Adrenal gland (tissue), 5 donors: ENCODE measurements around the gene LTN1.

Experiments used
- POLR2A ChIP-seq, 2 donors: fragments of 450-650 bp; IDR thresholded peaks; one replicate each; pipeline ENCODE4 v1.6.1; 2017; ENCODE audit warnings: antibody characterized with exemption in 2 of 2, mild to moderate bottlenecking in 2 of 2, moderate library complexity in 1 of 2
- TF ChIP-seq, protein P1 (sequence below), 6 experiments: fragments of 450-650 bp in 4 of 6; fragments of 200-600 bp in 2 of 6; sonication (generic) in 1 of 6; IDR thresholded peaks; 1 replicate in 5 of 6; 2 replicates in 1 of 6; pipeline versions ENCODE4 v1.5.1 to v1.8.0; 2016 to 2021; ENCODE audit warnings: antibody characterized with exemption in 6 of 6, mild to moderate bottlenecking in 2 of 6, moderate library complexity in 1 of 6
- donor health status: DM: no; HTN: no; CAD: no.

DNA sequence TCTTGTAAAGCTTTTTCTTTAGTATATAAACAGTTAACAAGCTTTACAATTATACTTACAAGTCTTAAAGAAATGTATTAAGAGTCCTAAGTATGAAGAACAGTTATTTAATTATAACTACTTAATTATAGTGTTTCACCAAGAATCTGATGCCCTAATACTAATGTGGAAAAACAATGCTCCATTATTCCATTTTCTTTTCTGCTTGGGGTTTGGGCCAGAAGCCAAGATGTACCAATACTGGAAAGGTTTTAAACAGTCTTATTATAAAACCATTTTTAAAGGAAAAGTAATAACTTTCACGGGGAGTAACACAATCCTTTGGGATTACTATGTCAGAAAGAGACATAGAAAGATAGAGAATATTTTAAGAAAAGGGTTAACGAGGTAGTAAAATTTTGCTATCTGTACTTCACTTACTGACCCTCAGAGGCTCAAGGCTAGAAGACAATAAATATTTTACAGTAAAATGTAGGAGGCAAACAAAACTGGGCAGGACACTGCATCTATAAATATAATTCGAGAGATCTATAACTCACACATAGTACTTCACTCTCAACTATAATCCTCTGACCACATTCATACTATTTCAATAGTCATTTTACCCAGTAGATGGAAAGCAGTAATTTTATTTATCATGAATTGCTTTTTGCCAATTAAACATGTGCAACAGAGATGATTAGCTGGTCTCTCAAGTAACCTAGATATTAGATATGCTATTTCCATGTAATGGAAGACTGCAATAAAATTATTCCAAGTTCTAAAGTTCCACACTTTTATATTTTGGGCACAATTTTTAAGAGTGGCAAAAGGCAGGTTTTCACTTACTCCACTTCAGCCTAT is 63.9 kb downstream of the LTN1 start:
- TF ChIP-seq, protein P1, sequence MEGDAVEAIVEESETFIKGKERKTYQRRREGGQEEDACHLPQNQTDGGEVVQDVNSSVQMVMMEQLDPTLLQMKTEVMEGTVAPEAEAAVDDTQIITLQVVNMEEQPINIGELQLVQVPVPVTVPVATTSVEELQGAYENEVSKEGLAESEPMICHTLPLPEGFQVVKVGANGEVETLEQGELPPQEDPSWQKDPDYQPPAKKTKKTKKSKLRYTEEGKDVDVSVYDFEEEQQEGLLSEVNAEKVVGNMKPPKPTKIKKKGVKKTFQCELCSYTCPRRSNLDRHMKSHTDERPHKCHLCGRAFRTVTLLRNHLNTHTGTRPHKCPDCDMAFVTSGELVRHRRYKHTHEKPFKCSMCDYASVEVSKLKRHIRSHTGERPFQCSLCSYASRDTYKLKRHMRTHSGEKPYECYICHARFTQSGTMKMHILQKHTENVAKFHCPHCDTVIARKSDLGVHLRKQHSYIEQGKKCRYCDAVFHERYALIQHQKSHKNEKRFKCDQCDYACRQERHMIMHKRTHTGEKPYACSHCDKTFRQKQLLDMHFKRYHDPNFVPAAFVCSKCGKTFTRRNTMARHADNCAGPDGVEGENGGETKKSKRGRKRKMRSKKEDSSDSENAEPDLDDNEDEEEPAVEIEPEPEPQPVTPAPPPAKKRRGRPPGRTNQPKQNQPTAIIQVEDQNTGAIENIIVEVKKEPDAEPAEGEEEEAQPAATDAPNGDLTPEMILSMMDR (IDR thresholded peaks at IDR 0.05) = no peak
- TF ChIP-seq POLR2A (IDR thresholded peaks at IDR 0.05) = no peak
